ENCODE results near the gene IER5L.
"Not testable (repeated sequence)": the region's sequence is repeated elsewhere in the genome, so short reads cannot be mapped to it uniquely, and the experiment has no call there.

The IER5L gene

GRCh38 chr9:129173296-129174101 is 4.6 kb downstream of the IER5L start:
- Histone ChIP-seq H3K4me3 (ENCODE audit: low read length) (no peak overlapping the region), H3K9me3 (ENCODE audit: low read length) (no peaks in the 10 kb centered on the region), H3K27me3 (ENCODE audit: insufficient read depth, low read length) (no peaks in the 10 kb centered on the region), H2AFZ (ENCODE audit: low read depth, low read length) (no peak overlapping the region), H3K4me1 (ENCODE audit: insufficient read depth, low read length) (peaks cover 31% of the 10 kb centered on the region), H3K36me3 (ENCODE audit: insufficient read depth, low read length) (no peaks in the 10 kb centered on the region)

GRCh38 chr9:129172816-129173215 is 5.2 kb downstream of the IER5L start:
- Histone ChIP-seq H3K4me3 (ENCODE audit: low read length) (no peak overlapping the region), H3K36me3 (ENCODE audit: insufficient read depth, low read length) (no peaks in the 10 kb centered on the region), H2AFZ (ENCODE audit: low read depth, low read length) (no peak overlapping the region), H3K27me3 (ENCODE audit: insufficient read depth, low read length) (no peaks in the 10 kb centered on the region), H3K4me1 (ENCODE audit: insufficient read depth, low read length) (peaks cover 30% of the 10 kb centered on the region), H3K9me3 (ENCODE audit: low read length) (no peaks in the 10 kb centered on the region)

- Histone ChIP-seq H3K27me3 (ENCODE audit: insufficient read depth, low read length) (no peaks in the 10 kb centered on the region), H3K4me1 (ENCODE audit: insufficient read depth, low read length) (peaks cover 27% of the 10 kb centered on the region), H2AFZ (ENCODE audit: low read depth, low read length) (no peak overlapping the region), H3K9me3 (ENCODE audit: low read length) (no peaks in the 10 kb centered on the region), H3K36me3 (ENCODE audit: insufficient read depth, low read length) (no peaks in the 10 kb centered on the region), H3K4me3 (ENCODE audit: low read length) (no peak overlapping the region)
Observed at GRCh38 chr9:129171993-129172751, 5.9 kb downstream of the IER5L start.

GRCh38 chr9:129170229-129170628 is 7.8 kb downstream of the IER5L start:
- Histone ChIP-seq H3K27me3 (ENCODE audit: insufficient read depth, low read length) (no peaks in the 10 kb centered on the region), H2AFZ (ENCODE audit: low read depth, low read length) (no peak overlapping the region), H3K4me3 (ENCODE audit: low read length) (no peak overlapping the region), H3K9me3 (ENCODE audit: low read length) (no peaks in the 10 kb centered on the region), H3K36me3 (ENCODE audit: insufficient read depth, low read length) (no peaks in the 10 kb centered on the region), H3K4me1 (ENCODE audit: insufficient read depth, low read length) (peaks cover 18% of the 10 kb centered on the region)

- no peak overlapping the region for H2AFZ ChIP-seq (ENCODE audit: low read depth, low read length)
- H3K27me3 ChIP-seq (ENCODE audit: insufficient read depth, low read length): no peaks in the 10 kb centered on the region
- H3K9me3 ChIP-seq (ENCODE audit: low read length): no peaks in the 10 kb centered on the region
- no peak overlapping the region for H3K4me3 ChIP-seq (ENCODE audit: low read length)
- no peaks in the 10 kb centered on the region for H3K36me3 ChIP-seq (ENCODE audit: insufficient read depth, low read length)
- H3K4me1 ChIP-seq (ENCODE audit: insufficient read depth, low read length): peaks cover 4% of the 10 kb centered on the region
Observed at GRCh38 chr9:129166623-129167557, 11.2 kb downstream of the IER5L start.

- no peaks in the 10 kb centered on the region for H3K9me3 ChIP-seq (ENCODE audit: low read length)
- H3K36me3 ChIP-seq (ENCODE audit: insufficient read depth, low read length): no peaks in the 10 kb centered on the region
- H3K27me3 ChIP-seq (ENCODE audit: insufficient read depth, low read length): no peaks in the 10 kb centered on the region
- peaks cover 4% of the 10 kb centered on the region for H3K4me1 ChIP-seq (ENCODE audit: insufficient read depth, low read length)
- H2AFZ ChIP-seq (ENCODE audit: low read depth, low read length): no peak overlapping the region
- H3K4me3 ChIP-seq (ENCODE audit: low read length): no peak overlapping the region
Observed at GRCh38 chr9:129165198-129165597, 12.9 kb downstream of the IER5L start.

- H3K36me3 ChIP-seq (ENCODE audit: insufficient read depth, low read length): no peaks in the 10 kb centered on the region
- no peak overlapping the region for H2AFZ ChIP-seq (ENCODE audit: low read depth, low read length)
- peaks cover 4% of the 10 kb centered on the region for H3K4me1 ChIP-seq (ENCODE audit: insufficient read depth, low read length)
- no peak overlapping the region for H3K4me3 ChIP-seq (ENCODE audit: low read length)
- H3K27me3 ChIP-seq (ENCODE audit: insufficient read depth, low read length): no peaks in the 10 kb centered on the region
- no peaks in the 10 kb centered on the region for H3K9me3 ChIP-seq (ENCODE audit: low read length)
Observed at GRCh38 chr9:129164246-129164930, 13.7 kb downstream of the IER5L start.

GRCh38 chr9:129163753-129164152 is 14.3 kb downstream of the IER5L start:
- Histone ChIP-seq H3K4me3 (ENCODE audit: low read length) (no peak overlapping the region), H2AFZ (ENCODE audit: low read depth, low read length) (no peak overlapping the region), H3K36me3 (ENCODE audit: insufficient read depth, low read length) (no peaks in the 10 kb centered on the region), H3K4me1 (ENCODE audit: insufficient read depth, low read length) (peaks cover 4% of the 10 kb centered on the region), H3K27me3 (ENCODE audit: insufficient read depth, low read length) (no peaks in the 10 kb centered on the region), H3K9me3 (ENCODE audit: low read length) (no peaks in the 10 kb centered on the region)

- not testable (repeated sequence) for H3K36me3 ChIP-seq (ENCODE audit: insufficient read depth, low read length); H3K4me3 ChIP-seq (ENCODE audit: low read length); H3K27me3 ChIP-seq (ENCODE audit: insufficient read depth, low read length); H2AFZ ChIP-seq (ENCODE audit: low read depth, low read length); H3K9me3 ChIP-seq (ENCODE audit: low read length); H3K4me1 ChIP-seq (ENCODE audit: insufficient read depth, low read length)
Observed at GRCh38 chr9:129163198-129163670, 14.8 kb downstream of the IER5L start.

- Histone ChIP-seq H3K4me3 (ENCODE audit: low read length) (no peak overlapping the region), H2AFZ (ENCODE audit: low read depth, low read length) (no peak overlapping the region), H3K36me3 (ENCODE audit: insufficient read depth, low read length) (no peaks in the 10 kb centered on the region), H3K9me3 (ENCODE audit: low read length) (no peaks in the 10 kb centered on the region), H3K27me3 (ENCODE audit: insufficient read depth, low read length) (no peaks in the 10 kb centered on the region), H3K4me1 (ENCODE audit: insufficient read depth, low read length) (peaks cover 4% of the 10 kb centered on the region)
Observed at GRCh38 chr9:129162497-129163197, 15.4 kb downstream of the IER5L start.

- H3K27me3 ChIP-seq (ENCODE audit: insufficient read depth, low read length): no peaks in the 10 kb centered on the region
- no peak overlapping the region for H3K4me3 ChIP-seq (ENCODE audit: low read length)
- H2AFZ ChIP-seq (ENCODE audit: low read depth, low read length): no peak overlapping the region
- H3K4me1 ChIP-seq (ENCODE audit: insufficient read depth, low read length): peaks cover 4% of the 10 kb centered on the region
- H3K36me3 ChIP-seq (ENCODE audit: insufficient read depth, low read length): no peaks in the 10 kb centered on the region
- no peaks in the 10 kb centered on the region for H3K9me3 ChIP-seq (ENCODE audit: low read length)
Observed at GRCh38 chr9:129161534-129161837, 16.6 kb downstream of the IER5L start.

Measured in neuron (in vitro differentiated cells).